A549 (cell line): ENCODE results near the gene RAB37. TPM values are rescaled to one million over a fixed set of nuclear protein-coding genes. Genes with fewer than 3 reads are reported as not detected.
A peak's percentile ranks its signal among the peaks of the same experiment; 100 is the strongest.

ENCODE experiments used
- ATAC-seq, 2 experiments: fragments of 200-7000 bp in 1 of 2; fragments of >200 bp in 1 of 2; cut with Nextera tagmentation in 1 of 2; cut with Tn5 transposase in 1 of 2; 3 replicates each; pipeline versions ENCODE4 v1.8.0 to v1.9.1; 2018 to 2020; ENCODE audit warnings: mild to moderate bottlenecking in 1 of 2, moderate library complexity in 1 of 2
- CTCF ChIA-PET: fragments of 300-600 bp; sonication (Branson Sonifier 250); formaldehyde crosslinking; extraction: SDS; loops from one replicate; lab custom pipeline; 2021; ENCODE audit warnings: antibody characterized with exemption, inconsistent platforms; lab: Yijun Ruan, JAX
- POLR2A ChIA-PET: fragments of 350-600 bp; formaldehyde crosslinking; extraction: SDS; loops from one replicate; lab custom pipeline; 2021; ENCODE audit warnings: antibody characterized with exemption, inconsistent platforms; lab: Yijun Ruan, JAX
- DNase-seq, 2 experiments: peaks; one replicate each; pipeline versions ENCODE4 v3.0.0 to v3.0.0-alpha.2; 2011 to 2016; ENCODE audit warnings: low read depth in 1 of 2, low spot score in 1 of 2
- FAIRE-seq: peaks from 2 replicates; lab custom pipeline; 2011; peaks lifted over from hg19 to GRCh38; lab: Jason Lieb, UNC
- H3K27ac ChIP-seq, 2 experiments: fragments of >200 bp; sonication (Bioruptor Twin); formaldehyde crosslinking; 3 replicates each; pipeline ENCODE4 v1.5.1; 2016 to 2017
- H3K4me1 ChIP-seq: fragments of >200 bp; sonication (Bioruptor Twin); formaldehyde crosslinking; 3 replicates; pipeline ENCODE4 v1.6.1; 2016
- H3K4me2 ChIP-seq: fragments of >200 bp; sonication (Bioruptor Twin); formaldehyde crosslinking; 3 replicates; pipeline ENCODE4 v1.6.1; 2016
- H3K4me3 ChIP-seq: fragments of >200 bp; sonication (Bioruptor Twin); formaldehyde crosslinking; 3 replicates; pipeline ENCODE4 v1.5.1; 2016
- H3K9me3 ChIP-seq: fragments of >200 bp; sonication (Bioruptor Twin); formaldehyde crosslinking; 3 replicates; pipeline ENCODE4 v1.6.1; 2016
- CEBPB ChIP-seq, 2 experiments: fragments of >200 bp in 1 of 2; sonication (Bioruptor Twin) in 1 of 2; formaldehyde crosslinking in 1 of 2; IDR thresholded peaks; 2 replicates each; pipeline ENCODE4 v1.6.1; 2012 to 2016
- CHD4 ChIP-seq: fragments of 200-600 bp; sonication (generic); IDR thresholded peaks from 2 replicates; pipeline ENCODE4 v1.6.1; 2016; ENCODE audit warnings: antibody characterized with exemption, mild to moderate bottlenecking, borderline replicate concordance
- CTCF ChIP-seq: fragments of >200 bp; sonication (Bioruptor Twin); formaldehyde crosslinking; IDR thresholded peaks from 3 replicates; pipeline ENCODE4 v1.5.1; 2016
- EHF ChIP-seq: fragments of 250-450 bp; sonication (Bioruptor Pico); IDR thresholded peaks from 2 replicates; pipeline ENCODE4 v1.5.0; 2020; ENCODE audit warnings: mild to moderate bottlenecking
- EP300 ChIP-seq, 2 experiments: fragments of >200 bp; sonication (Bioruptor Twin); formaldehyde crosslinking; IDR thresholded peaks; 2 replicates in 1 of 2; 3 replicates in 1 of 2; pipeline ENCODE4 v1.6.1; 2016 to 2017
- ESRRA ChIP-seq: fragments of 150-350 bp; IDR thresholded peaks from 2 replicates; pipeline ENCODE4 v1.6.1; 2014; ENCODE audit warnings: mild to moderate bottlenecking, low read length, borderline replicate concordance
- FOSL2 ChIP-seq, 2 experiments: fragments of 450-650 bp in 1 of 2; fragments of >200 bp in 1 of 2; sonication (Bioruptor Twin) in 1 of 2; formaldehyde crosslinking; IDR thresholded peaks; 2 replicates each; pipeline versions ENCODE4 v1.5.0 to v1.6.1; 2016 to 2020; ENCODE audit warnings: mild to moderate bottlenecking in 1 of 2, moderate library complexity in 1 of 2
- HDAC2 ChIP-seq: fragments of 200-600 bp; sonication (generic); IDR thresholded peaks from 2 replicates; pipeline ENCODE4 v1.6.1; 2016
- HOXA7 ChIP-seq: fragments of 250-450 bp; sonication (Bioruptor Pico); IDR thresholded peaks from 2 replicates; pipeline ENCODE4 v1.5.0; 2020; ENCODE audit warnings: mild to moderate bottlenecking, moderate library complexity
- HOXB13 ChIP-seq: fragments of 250-450 bp; sonication (Bioruptor Pico); IDR thresholded peaks from 2 replicates; pipeline ENCODE4 v1.5.0; 2020; ENCODE audit warnings: low read depth, mild to moderate bottlenecking, moderate library complexity
- HOXB5 ChIP-seq: fragments of 250-450 bp; sonication (Bioruptor Pico); IDR thresholded peaks from 2 replicates; pipeline ENCODE4 v1.5.0; 2020; ENCODE audit warnings: mild to moderate bottlenecking, moderate library complexity
- JUN ChIP-seq, 2 experiments: fragments of >200 bp; sonication (Bioruptor Twin); formaldehyde crosslinking; IDR thresholded peaks; 2 replicates in 1 of 2; 3 replicates in 1 of 2; pipeline ENCODE4 v1.6.1; 2016 to 2017
- MAFK ChIP-seq: fragments of 450-650 bp; IDR thresholded peaks from 2 replicates; pipeline ENCODE4 v1.6.1; 2014; ENCODE audit not compliant: partially characterized antibody
- MAZ ChIP-seq: fragments of 150-350 bp; IDR thresholded peaks from 2 replicates; pipeline ENCODE4 v1.6.1; 2014; ENCODE audit warnings: antibody characterized with exemption, low read depth, low read length, borderline replicate concordance
- MYC ChIP-seq: IDR thresholded peaks from 2 replicates; pipeline ENCODE4 v1.6.1; 2012; ENCODE audit warnings: mild to moderate bottlenecking, inconsistent platforms, low read length, improper control_type of control experiment, borderline replicate concordance
- NFE2L2 ChIP-seq: fragments of 150-350 bp; conservative IDR thresholded peaks from 2 replicates; pipeline ENCODE4 v1.6.1; 2014; ENCODE audit warnings: low read length
- NPAS2 ChIP-seq: fragments of 250-450 bp; sonication (Bioruptor Pico); IDR thresholded peaks from 2 replicates; pipeline ENCODE4 v1.8.0; 2022; ENCODE audit warnings: mild to moderate bottlenecking, moderate library complexity, borderline replicate concordance
- PBX3 ChIP-seq: IDR thresholded peaks from 2 replicates; pipeline ENCODE4 v1.6.1; 2012
- POLR2A ChIP-seq: IDR thresholded peaks from 2 replicates; pipeline ENCODE4 v1.6.1; 2012; ENCODE audit warnings: mild to moderate bottlenecking, low read length
- POLR2AphosphoS2 ChIP-seq: conservative IDR thresholded peaks from 2 replicates; pipeline ENCODE4 v1.6.1; 2012; ENCODE audit warnings: low read length, improper control_type of control experiment, inconsistent platforms
- RAD21 ChIP-seq, 2 experiments: fragments of >200 bp in 1 of 2; sonication (Bioruptor Twin) in 1 of 2; formaldehyde crosslinking in 1 of 2; IDR thresholded peaks in 1 of 2; conservative IDR thresholded peaks in 1 of 2; 2 replicates in 1 of 2; 3 replicates in 1 of 2; pipeline ENCODE4 v1.6.1; 2012 to 2018; ENCODE audit warnings: inconsistent platforms in 1 of 2
- RCOR1 ChIP-seq: fragments of 150-350 bp; IDR thresholded peaks from 2 replicates; pipeline ENCODE4 v1.6.1; 2014; ENCODE audit warnings: antibody characterized with exemption, low read length, low read depth
- RFX5 ChIP-seq: fragments of 450-650 bp; IDR thresholded peaks from 2 replicates; pipeline ENCODE4 v1.7.1; 2014; ENCODE audit warnings: antibody characterized with exemption, mild to moderate bottlenecking, moderate library complexity
- SREBF2 ChIP-seq: fragments of 450-650 bp; IDR thresholded peaks from 2 replicates; pipeline ENCODE4 v1.6.1; 2014; ENCODE audit warnings: mild to moderate bottlenecking, moderate library complexity
- ZC3H11A ChIP-seq: fragments of 450-650 bp; IDR thresholded peaks from 2 replicates; pipeline ENCODE4 v1.6.1; 2014; ENCODE audit warnings: antibody characterized with exemption, mild to moderate bottlenecking
- ZNF302 ChIP-seq: fragments of 250-450 bp; sonication (Bioruptor Pico); IDR thresholded peaks from 2 replicates; pipeline ENCODE4 v1.9.0; 2021; ENCODE audit warnings: inconsistent platforms, mild to moderate bottlenecking, moderate library complexity
- WGBS: methylation state at CpG from one replicate; pipeline ENCODE4 v1.1.6; 2017; ENCODE audit errors: missing lambda C conversion rate; 5-methylcytosine and 5-hydroxymethylcytosine counted together
- polyA plus RNA-seq, 4 experiments: library from polyadenylated mRNA; depleted of rRNA in 3 of 4; stranded (reverse); fragments of >200 nt; fragmentation: RNase III in 1 of 4; extraction: RNeasy Plus Mini Kit Qiagen cat#74134 plus additional on column Dnase treatment in 1 of 4; gene quantifications; 2 replicates in 3 of 4; 3 replicates in 1 of 4; pipeline ENCODE4 v1.2.3, GENCODE V29; 2011 to 2017
- TF ChIP-seq, protein P1 (sequence below): IDR thresholded peaks from 2 replicates; pipeline ENCODE4 v1.6.1; 2012

RAB37 gene
- polyA plus RNA-seq, 2 of the 4 experiments (the other 2 are of a cell fraction): 2.4 to 15.8 TPM

- no peaks in the 10 kb centered on the region for H3K4me1 ChIP-seq
- ChIA-PET POLR2A (no interaction called here), CTCF (interaction anchor here (1.0 to 2.2 kb wide), 2 partner anchors 58 to 103 kb away, joined by 3 to 5 read pairs; no protein-coding TSS in a partner anchor)
- 70% methylated on average over 3 of the region's 3 CpGs for WGBS
- H3K9me3 ChIP-seq: no peaks in the 10 kb centered on the region
- no peak overlapping the region for H3K27ac ChIP-seq
- H3K4me3 ChIP-seq: no peak overlapping the region
- FAIRE-seq (no peak), ATAC-seq (no peak), DNase-seq (no peak)
- H3K4me2 ChIP-seq: no peak overlapping the region
- TF ChIP-seq POLR2A (no peak), JUN (IDR thresholded peaks at IDR 0.05) (no peak), NPAS2 (CRISPR knock-in tag) (no peak)
Observed at GRCh38 chr17:74687886-74688285, 49.2 kb upstream of the RAB37 start.

DNA sequence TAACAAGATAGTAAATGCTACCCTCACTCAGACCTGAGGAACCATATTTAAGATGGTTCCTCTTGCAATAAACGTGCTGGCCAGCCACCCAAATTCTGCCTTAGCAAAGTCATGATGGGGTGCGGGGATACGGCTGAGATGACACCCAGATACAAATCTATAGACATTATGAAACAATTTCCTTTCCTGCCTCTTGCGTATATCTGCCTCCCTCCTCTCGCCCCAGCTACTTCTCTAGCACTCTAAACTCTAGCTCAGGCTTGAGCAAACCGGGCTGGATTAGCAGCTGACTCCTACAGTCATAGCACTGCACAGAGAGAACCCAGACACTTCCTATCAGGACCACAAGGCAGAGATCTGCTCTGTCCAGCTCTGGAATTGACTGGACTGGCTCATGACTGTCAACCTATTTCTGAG, 46.6 kb upstream of the RAB37 start:
- WGBS: 46% methylated on average over 6 of the region's 6 CpGs
- Histone ChIP-seq H3K27ac (no peak overlapping the region), H3K4me2 (no peak overlapping the region), H3K4me1 (no peaks in the 10 kb centered on the region), H3K4me3 (no peak overlapping the region)
- ATAC-seq: peak; percentile 24 to 59; a peak in 1 of 6 replicates
- TF ChIP-seq PBX3 (no peak), HOXA7 (no peak), CHD4 (no peak), POLR2AphosphoS2 (no peak), NPAS2 (CRISPR knock-in tag) (no peak), EP300 (IDR thresholded peaks at IDR 0.05) (no peak)
- TF ChIP-seq, all 56 proteins: peak for 0
- FAIRE-seq (no peak), DNase-seq (no peak)
- ChIA-PET CTCF (interaction anchor here (1.6 kb wide), 1 partner anchor 12 kb away, joined by 6 read pairs; no protein-coding TSS in a partner anchor), POLR2A (no interaction called here)
- peaks cover 5% of the 10 kb centered on the region; the same call in 2 of the 3 replicates for H3K9me3 ChIP-seq

DNA sequence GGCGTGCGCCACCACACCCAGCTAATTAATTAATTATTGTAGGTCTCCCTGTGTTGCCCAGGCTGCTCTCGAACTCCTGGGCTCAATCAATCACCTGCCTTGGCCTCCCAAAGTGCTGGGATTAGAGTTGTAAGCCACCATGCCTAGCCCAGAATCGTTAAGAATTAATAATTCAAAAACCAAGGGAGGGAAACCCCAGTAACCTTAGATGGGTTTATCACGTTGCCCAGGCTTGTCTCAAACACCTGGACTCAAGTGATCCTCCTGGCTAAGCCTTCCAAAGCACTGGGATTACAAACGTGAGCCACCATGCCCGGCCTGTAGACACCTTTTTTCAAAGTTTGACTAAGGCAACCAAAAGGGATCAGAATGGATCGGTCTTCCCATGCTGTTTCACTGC, 45.9 kb upstream of the RAB37 start:
- TF ChIP-seq SREBF2 (no peak), FOSL2 (IDR thresholded peaks at IDR 0.05) (no peak), FOSL2 (CRISPR knock-in tag; IDR thresholded peaks at IDR 0.05) (no peak), EHF (CRISPR knock-in tag) (no peak), PBX3 (no peak), MYC (no peak), MAFK (no peak), ESRRA (no peak), ZNF302 (CRISPR knock-in tag) (no peak), HDAC2 (no peak), RFX5 (no peak), ZC3H11A (no peak)
- no peak for FAIRE-seq

DNA sequence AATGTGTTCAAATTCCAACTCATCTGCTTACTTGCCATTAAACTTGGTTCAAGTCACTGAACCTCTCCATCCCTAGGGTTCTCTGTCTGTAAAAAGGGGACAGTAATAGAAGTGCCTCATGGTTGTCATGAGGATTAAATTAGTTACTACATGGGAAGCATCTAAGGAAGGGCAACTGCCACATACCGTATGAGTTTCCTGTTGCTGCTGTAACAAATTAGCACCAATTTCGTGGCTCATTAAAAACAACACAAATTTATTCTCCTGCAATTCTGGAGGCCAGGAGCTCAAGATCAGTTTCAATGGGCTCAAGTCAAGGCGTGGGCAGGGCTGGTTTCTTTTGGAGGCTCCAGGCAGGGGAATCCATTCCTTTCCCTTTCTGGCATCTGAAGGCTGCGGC, 43.0 kb upstream of the RAB37 start:
- no peak for DNase-seq
- WGBS: 23% methylated on average over 4 of the region's 4 CpGs
- no peak overlapping the region for H3K4me3 ChIP-seq
- POLR2A ChIA-PET: no interaction called here
- TF ChIP-seq CTCF (no peak), EHF (CRISPR knock-in tag) (no peak), MAZ (no peak), HOXB5 (CRISPR knock-in tag) (no peak), RAD21 (conservative IDR thresholded peaks at IDR 0.05 in 1 of 2, IDR thresholded peaks at IDR 0.05 in 1 of 2) (no peak), RCOR1 (no peak), CEBPB (IDR thresholded peaks at IDR 0.05) (no peak), NFE2L2 (no peak), HOXB13 (no peak)
- TF ChIP-seq, protein P1, sequence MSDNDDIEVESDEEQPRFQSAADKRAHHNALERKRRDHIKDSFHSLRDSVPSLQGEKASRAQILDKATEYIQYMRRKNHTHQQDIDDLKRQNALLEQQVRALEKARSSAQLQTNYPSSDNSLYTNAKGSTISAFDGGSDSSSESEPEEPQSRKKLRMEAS: no peak
- TF ChIP-seq, all 56 proteins: peak for 0
- no peaks in the 10 kb centered on the region for H3K4me1 ChIP-seq
- H3K27ac ChIP-seq: no peak overlapping the region
- CTCF ChIA-PET: interaction anchor here (0.9 kb wide), 1 partner anchor 12 kb away, joined by 4 read pairs; no protein-coding TSS in a partner anchor
- ATAC-seq (no peak), FAIRE-seq (no peak)
- no peak overlapping the region for H3K4me2 ChIP-seq
- H3K9me3 ChIP-seq: peaks cover 5% of the 10 kb centered on the region; the same call in 2 of the 3 replicates

More for the DNA sequence above, 45.9 kb upstream of the RAB37 start:
- H3K27ac ChIP-seq: no peak overlapping the region
- H3K4me2 ChIP-seq: no peak overlapping the region
- ChIA-PET CTCF (interaction anchor here (0.7 to 1.5 kb wide), 4 partner anchors 10 to 47 kb away, joined by 3 to 9 read pairs (median 4); no protein-coding TSS in a partner anchor), POLR2A (no interaction called here)
- ATAC-seq (no peak), DNase-seq (no peak)
- peaks cover 5% of the 10 kb centered on the region; the same call in 2 of the 3 replicates for H3K9me3 ChIP-seq
- no peaks in the 10 kb centered on the region for H3K4me1 ChIP-seq
- 33% methylated on average over 8 of the region's 8 CpGs for WGBS
- H3K4me3 ChIP-seq: no peak overlapping the region
